GM18870 (cell line): ENCODE data around the gene CFAP61.
"Not testable (repeated sequence)": the region's sequence is repeated elsewhere in the genome, so short reads cannot be mapped to it uniquely, and the experiment has no call there.

Experiments
- ATAC-seq: cut with Tn5 transposase; IDR thresholded peaks from one replicate; pipeline ENCODE4 v1.9.1; 2021; ENCODE audit warnings: moderate library complexity; ENCODE audit not compliant: unreplicated experiment

The CFAP61 gene

GRCh38 chr20:20052074-20052970 is at the start of gene CFAP61, which contains the start of gene CRNKL1:
Gene CFAP61 (plus strand): TSS chr20:20052532. CDS start chr20:20056654, 4,122 bp downstream.
Gene CRNKL1 (minus strand): TSS chr20:20052466. CDS start chr20:20052342, 124 bp downstream.
- ATAC-seq = peak; percentile 91

GRCh38 chr20:20003031-20003954 is 49.0 kb upstream of the CFAP61 start:
- no peak for ATAC-seq

DNA sequence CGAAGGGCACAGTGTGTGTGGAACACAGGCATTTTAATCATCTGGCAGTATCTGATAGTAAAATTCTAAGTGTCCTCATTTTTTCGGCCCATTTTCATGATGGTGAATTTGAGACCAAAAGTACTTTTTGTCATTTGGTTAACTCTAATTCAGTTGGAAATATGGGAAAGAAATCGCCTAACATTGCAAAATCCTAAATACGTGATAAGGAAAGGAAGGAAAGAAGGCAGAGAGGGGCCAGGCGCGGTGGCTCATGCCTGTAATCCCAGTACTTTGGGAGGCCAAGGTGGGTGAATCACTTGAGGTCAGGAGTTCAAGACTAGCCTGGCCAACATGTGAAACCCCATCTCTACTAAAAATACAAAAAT is 48.4 kb upstream of the CFAP61 start:
- ATAC-seq = not testable (repeated sequence)

DNA sequence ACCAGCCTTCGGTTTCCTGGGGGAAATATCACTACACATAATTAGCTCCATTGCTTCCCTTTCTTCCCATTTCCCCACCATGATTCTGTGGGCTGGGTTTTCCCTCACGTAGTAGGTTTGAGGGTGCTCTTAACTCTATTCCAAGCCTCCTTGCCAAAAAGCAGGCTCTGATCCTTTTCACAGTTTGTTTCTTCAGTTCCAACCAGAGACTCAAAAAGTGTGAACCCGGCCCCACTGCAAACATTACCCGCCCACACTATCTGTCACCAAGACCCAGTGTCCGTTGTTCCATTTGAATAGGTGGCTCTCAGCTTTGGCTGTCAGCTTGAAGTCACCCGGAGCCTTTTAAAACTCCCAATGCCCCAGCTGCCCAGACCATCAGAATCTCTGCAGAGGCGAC is 47.0 kb upstream of the CFAP61 start:
- ATAC-seq = no peak

GRCh38 chr20:20009784-20010253 is 42.5 kb upstream of the CFAP61 start:
- no peak for ATAC-seq

DNA sequence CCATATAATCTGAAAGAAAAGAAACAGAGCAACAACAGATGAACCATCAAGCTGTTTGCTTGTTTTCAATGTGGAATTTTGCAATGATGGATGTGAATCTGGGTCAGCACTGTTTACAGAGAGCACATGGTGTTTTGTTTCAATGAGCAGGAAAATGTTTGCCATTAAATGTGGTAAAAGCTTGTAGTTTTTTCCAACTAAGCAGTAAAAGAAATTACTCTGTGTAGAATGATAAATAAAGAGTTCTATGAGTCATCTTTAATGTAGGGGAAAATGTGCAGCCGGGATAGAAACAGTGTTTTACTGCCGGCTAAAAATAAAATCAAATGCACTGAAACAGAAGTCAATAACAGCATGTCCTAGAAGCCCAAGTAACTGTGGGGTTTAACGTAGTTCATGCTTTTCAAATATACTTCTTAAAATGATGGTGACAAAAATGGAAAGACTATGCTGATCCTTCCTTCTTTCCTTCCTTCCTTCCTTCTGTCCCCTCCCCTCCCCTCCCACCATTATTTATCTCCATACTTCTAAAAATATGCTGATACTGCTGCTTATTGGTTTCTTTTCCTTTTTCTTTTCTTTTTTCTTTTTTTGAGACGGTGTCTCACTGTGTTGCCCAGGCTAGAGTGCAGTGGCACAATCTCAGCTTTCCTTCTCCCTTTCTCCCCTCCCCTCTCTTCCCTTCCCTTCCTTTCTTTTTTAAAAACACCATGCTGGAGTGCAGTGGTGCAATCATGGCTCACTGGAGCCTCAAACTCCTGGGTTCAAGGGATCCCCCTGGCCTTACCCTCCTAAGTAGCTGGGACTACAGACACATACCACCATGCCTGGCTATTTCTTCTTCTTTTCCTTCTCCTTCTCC is 41.5 kb upstream of the CFAP61 start:
- ATAC-seq = no peak

- no peak for ATAC-seq
Observed at GRCh38 chr20:20012541-20012940, 39.8 kb upstream of the CFAP61 start.

DNA sequence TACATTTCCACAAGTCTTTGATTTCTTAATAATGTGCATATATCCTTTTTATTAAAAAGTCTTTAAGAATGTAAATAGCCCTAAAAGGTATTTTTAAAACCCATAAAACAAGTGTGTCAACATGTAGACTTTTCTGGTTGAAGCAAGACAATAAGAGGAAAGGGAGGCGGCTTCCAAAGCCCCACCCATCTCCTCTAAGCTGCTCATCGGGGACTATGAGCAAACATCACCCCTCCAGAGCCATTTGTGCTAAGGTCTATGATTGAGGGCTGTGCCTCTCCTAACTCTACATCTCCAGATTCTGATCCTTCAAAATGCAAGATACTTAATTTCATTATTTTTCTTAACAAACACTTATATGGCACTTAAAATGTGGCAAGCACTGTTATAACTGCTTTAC is 37.7 kb upstream of the CFAP61 start:
- no peak for ATAC-seq

GRCh38 chr20:20017001-20017843 is 35.1 kb upstream of the CFAP61 start, which contains the start of gene NAA20:
Gene NAA20 (plus strand): TSS chr20:20017362. CDS start chr20:20017397, 35 bp downstream.
- ATAC-seq = peak; percentile 90

GRCh38 chr20:20017844-20018185 is 34.5 kb upstream of the CFAP61 start:
- ATAC-seq = no peak

DNA sequence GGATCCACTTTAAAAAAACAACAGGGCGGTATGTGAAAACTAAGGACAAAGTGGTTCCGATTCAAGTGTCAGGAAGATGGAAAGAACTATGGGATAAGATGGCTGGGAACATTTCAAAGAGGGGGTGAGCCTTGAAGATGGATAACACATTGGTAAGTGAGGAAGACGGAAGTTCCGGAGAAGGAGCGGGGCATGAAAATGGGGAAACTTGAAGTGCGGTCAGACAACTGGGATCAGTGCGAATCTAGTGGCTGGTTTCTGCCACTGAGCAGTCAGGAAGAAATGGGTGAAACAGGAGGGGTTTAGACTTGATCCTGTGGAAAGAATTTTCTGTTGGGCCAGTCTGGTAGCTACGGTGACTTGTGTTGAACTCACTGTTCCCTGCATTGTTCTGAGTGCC is 34.0 kb upstream of the CFAP61 start:
- no peak for ATAC-seq

DNA sequence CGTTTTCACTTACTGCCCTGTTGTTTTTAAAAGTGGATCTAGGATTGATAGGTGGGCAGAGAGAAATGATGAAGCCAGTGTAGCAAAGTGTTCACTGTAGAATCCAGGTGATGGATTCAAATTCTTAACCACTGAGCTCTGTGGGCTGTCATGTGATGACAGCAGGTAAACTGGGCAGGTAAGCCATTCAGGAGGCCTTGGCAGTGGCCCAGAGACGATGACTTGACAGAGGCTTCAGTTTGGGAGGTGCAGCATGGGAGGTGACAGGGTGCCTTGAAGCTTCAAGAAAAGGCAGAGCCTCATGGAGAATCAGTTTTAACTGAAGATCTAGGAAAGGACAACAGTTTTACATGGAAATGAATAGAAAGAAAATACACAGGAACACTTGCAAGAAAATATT is 33.2 kb upstream of the CFAP61 start:
- no peak for ATAC-seq

- no peak for ATAC-seq
Observed at GRCh38 chr20:20020908-20021307, 31.4 kb upstream of the CFAP61 start.

- no peak for ATAC-seq
Observed at GRCh38 chr20:20021835-20022234, 30.5 kb upstream of the CFAP61 start.

GRCh38 chr20:20022498-20022897 is 29.8 kb upstream of the CFAP61 start:
- ATAC-seq = peak; percentile 74

DNA sequence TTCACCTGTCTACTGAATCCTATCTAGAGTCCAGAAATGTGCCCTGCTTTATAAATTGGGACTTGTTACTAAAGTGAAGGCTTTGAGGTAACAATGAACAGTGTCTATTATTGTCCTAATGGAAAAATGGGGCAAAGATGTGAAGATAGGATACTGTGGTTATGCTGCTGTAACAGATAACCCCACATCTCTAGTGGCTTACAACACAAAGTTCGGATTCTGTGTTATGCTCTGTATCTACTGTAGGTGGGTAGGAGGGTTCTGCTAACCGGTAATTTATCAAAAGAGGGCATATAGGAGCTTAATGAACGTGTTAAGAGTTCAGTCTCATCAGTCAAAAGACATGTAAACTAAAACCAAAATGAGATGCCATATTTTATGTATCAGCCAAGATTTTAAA is 28.9 kb upstream of the CFAP61 start:
- ATAC-seq = no peak

GRCh38 chr20:20024942-20025341 is 27.4 kb upstream of the CFAP61 start:
- no peak for ATAC-seq

DNA sequence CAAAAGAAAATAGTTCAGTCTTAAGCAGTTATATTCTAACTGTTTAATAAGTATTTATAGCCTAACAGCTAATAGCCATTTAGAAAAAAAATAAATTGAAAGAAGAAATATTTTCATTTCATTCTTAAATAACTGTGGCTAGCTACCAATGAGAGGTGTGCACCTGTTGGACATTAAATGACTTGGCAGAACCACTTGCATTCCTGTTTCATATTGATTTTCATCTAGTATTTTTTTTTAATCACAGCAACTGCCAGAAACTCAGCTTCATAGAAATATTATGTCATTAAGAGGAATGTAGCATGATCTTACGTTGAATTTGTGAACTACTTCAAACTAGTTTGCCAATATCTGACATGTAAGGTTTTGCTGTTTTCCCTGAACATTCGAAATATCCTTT is 25.0 kb upstream of the CFAP61 start:
- ATAC-seq = no peak

DNA sequence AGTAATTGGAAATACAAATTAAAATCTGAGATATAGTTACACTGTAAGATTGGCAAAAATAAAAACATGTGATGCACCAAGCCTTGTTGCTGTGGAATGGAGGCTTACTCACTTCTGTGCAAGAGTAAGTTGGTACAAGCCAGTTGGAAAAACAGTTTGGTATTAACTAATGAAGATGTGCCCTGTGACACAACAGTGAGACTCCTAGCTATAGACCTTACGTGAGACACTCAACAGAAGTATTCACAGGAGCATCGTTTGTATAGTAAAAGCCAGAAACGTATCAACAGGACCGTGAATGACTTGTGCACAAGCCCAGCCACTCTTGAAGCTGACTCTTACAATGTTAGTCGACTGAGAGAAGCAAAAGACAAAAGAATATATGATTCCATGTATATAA is 20.5 kb upstream of the CFAP61 start:
- ATAC-seq = no peak

- no peak for ATAC-seq
Observed at GRCh38 chr20:20034486-20034885, 17.8 kb upstream of the CFAP61 start.
